Forelimb muscle (tissue), 1 donor: ENCODE data around the gene CIDEA. TPM values are rescaled to one million over a fixed set of nuclear protein-coding genes. Genes with fewer than 3 reads are reported as not detected.

Experiments
- DNase-seq: peaks from one replicate; pipeline ENCODE4 v3.0.0-alpha.2; 2013; ENCODE audit warnings: low read depth
- polyA plus RNA-seq: library from polyadenylated mRNA; unstranded; fragments of 120-200 nt; gene quantifications from one replicate; pipeline ENCODE4 v1.2.1, GENCODE V29; 2013; ENCODE audit not compliant: insufficient read length

CIDEA gene
- polyA plus RNA-seq, 1 donor, result not detected

GRCh38 chr18:12296457-12296856 is 42.3 kb downstream of the CIDEA start:
- DNase-seq, result no peak

- DNase-seq, result no peak
Observed at GRCh38 chr18:12299862-12300261, 45.7 kb downstream of the CIDEA start.

GRCh38 chr18:12301263-12302005 is 47.3 kb downstream of the CIDEA start:
- DNase-seq, result no peak

GRCh38 chr18:12302391-12303147 is 48.4 kb downstream of the CIDEA start:
- no peak for DNase-seq

GRCh38 chr18:12304351-12305210 is 50.4 kb downstream of the CIDEA start:
- DNase-seq, result no peak

GRCh38 chr18:12305211-12305610 is 51.0 kb downstream of the CIDEA start:
- no peak for DNase-seq

GRCh38 chr18:12305930-12306629 is 51.9 kb downstream of the CIDEA start:
- DNase-seq, result no peak

GRCh38 chr18:12306752-12307700 is 52.9 kb downstream of the CIDEA start:
- DNase-seq, result no peak

GRCh38 chr18:12307701-12308385 is 53.7 kb downstream of the CIDEA start, which contains the start of gene TUBB6:
TUBB6 (plus strand) TSS chr18:12308241; CDS start chr18:12308293, 52 bp downstream.
- DNase-seq, result no peak

- DNase-seq, result no peak
Observed at GRCh38 chr18:12308386-12309100, 54.4 kb downstream of the CIDEA start.

- no peak for DNase-seq
Observed at GRCh38 chr18:12309683-12310198, 55.6 kb downstream of the CIDEA start.

GRCh38 chr18:12310762-12311161 is 56.6 kb downstream of the CIDEA start:
- no peak for DNase-seq

GRCh38 chr18:12312976-12313375 is 58.8 kb downstream of the CIDEA start:
- no peak for DNase-seq

- no peak for DNase-seq
Observed at GRCh38 chr18:12313530-12314245, 59.5 kb downstream of the CIDEA start.

- no peak for DNase-seq
Observed at GRCh38 chr18:12314591-12315305, 60.6 kb downstream of the CIDEA start.

GRCh38 chr18:12315490-12315889 is 61.3 kb downstream of the CIDEA start:
- DNase-seq, result no peak

GRCh38 chr18:12315911-12316310 is 61.8 kb downstream of the CIDEA start:
- no peak for DNase-seq
